NT2/D1 (cell line): ENCODE data around the gene C12orf57.
A peak's percentile ranks its signal among the peaks of the same experiment; 100 is the strongest.

ENCODE experiments used
- DNase-seq: peaks from one replicate; pipeline ENCODE4 v3.0.0-alpha.2; 2011; ENCODE audit warnings: low read depth, low spot score
- H3K27me3 ChIP-seq: 2 replicates; pipeline ENCODE4 v1.6.0; 2011; ENCODE audit warnings: mild to moderate bottlenecking; ENCODE audit not compliant: insufficient read length, insufficient read depth
- H3K36me3 ChIP-seq: 2 replicates; pipeline ENCODE4 v1.6.1; 2011; ENCODE audit warnings: mild to moderate bottlenecking, low read length, mixed read lengths; ENCODE audit not compliant: insufficient read depth, insufficient read length
- H3K4me1 ChIP-seq: 2 replicates; pipeline ENCODE4 v1.5.1; 2011; ENCODE audit not compliant: insufficient read depth, insufficient read length
- H3K4me3 ChIP-seq: 2 replicates; pipeline ENCODE4 v1.5.1; 2011; ENCODE audit warnings: low read depth; ENCODE audit not compliant: insufficient read length
- H3K9ac ChIP-seq: 2 replicates; pipeline ENCODE4 v1.6.0; 2011; ENCODE audit warnings: low read depth; ENCODE audit not compliant: insufficient read length
- H3K9me3 ChIP-seq: 2 replicates; pipeline ENCODE4 v1.5.1; 2011; ENCODE audit warnings: mild to moderate bottlenecking, low read length; ENCODE audit not compliant: insufficient read depth
- SUZ12 ChIP-seq: IDR thresholded peaks from 2 replicates; pipeline ENCODE4 v1.6.1; 2011; ENCODE audit not compliant: insufficient read length, insufficient read depth; ENCODE audit errors: extremely low read depth
- YY1 ChIP-seq: IDR thresholded peaks from 2 replicates; pipeline ENCODE4 v1.6.1; 2011; ENCODE audit not compliant: insufficient read length, insufficient read depth
- ZNF274 ChIP-seq: IDR thresholded peaks from 2 replicates; pipeline ENCODE4 v1.6.1; 2011; ENCODE audit warnings: mild to moderate bottlenecking, low read depth, low read length

C12orf57 gene, protein sequence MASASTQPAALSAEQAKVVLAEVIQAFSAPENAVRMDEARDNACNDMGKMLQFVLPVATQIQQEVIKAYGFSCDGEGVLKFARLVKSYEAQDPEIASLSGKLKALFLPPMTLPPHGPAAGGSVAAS

DNA sequence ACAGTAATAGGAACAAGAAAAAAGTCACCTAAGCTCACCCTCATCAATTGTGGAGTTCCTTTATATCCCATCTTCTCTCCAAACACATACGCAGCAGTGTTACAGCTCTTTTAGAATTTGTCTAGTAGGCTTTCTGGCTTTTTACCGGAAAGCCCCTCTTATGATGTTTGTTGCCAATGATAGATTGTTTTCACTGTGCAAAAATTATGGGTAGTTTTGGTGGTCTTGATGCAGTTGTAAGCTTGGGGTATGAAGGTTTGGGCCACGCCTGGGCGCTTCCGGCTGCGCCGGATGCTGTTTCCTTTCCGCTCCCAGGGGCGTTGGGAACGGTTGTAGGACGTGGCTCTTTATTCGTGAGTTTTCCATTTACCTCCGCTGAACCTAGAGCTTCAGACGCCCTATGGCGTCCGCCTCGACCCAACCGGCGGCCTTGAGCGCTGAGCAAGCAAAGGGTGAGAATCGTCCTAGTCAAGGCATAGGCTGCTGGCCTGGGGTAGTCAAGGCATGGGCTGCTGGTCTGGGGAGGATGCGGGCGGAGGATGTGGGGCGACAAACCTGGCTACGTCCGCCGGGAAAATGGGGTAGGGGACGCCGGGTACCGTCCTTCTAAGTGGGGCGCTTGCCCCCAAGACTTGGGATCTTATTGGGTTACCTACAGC lies at the start of gene C12orf57, which contains the start of gene RNU7-1:
C12orf57 (plus strand) TSS at position 301 of the 659 bp plus-strand sequence; CDS start at position 401, 100 bp downstream.
RNU7-1 (plus strand) TSS at position 95 of the 659 bp plus-strand sequence.
- H3K9me3 ChIP-seq = no peaks in the 10 kb centered on the region
- H3K27me3 ChIP-seq = no peaks in the 10 kb centered on the region
- TF ChIP-seq SUZ12 (no peak), YY1 (peak; percentile 50), ZNF274 (no peak)
- H3K4me1 ChIP-seq = peaks cover 26% of the 10 kb centered on the region
- peaks cover 58% of the 10 kb centered on the region for H3K36me3 ChIP-seq
- H3K9ac ChIP-seq = peak within 1 kb of the TSS; percentile 100
- peak within 1 kb of the TSS; percentile 97 for H3K4me3 ChIP-seq
- DNase-seq = peak; percentile 99

DNA sequence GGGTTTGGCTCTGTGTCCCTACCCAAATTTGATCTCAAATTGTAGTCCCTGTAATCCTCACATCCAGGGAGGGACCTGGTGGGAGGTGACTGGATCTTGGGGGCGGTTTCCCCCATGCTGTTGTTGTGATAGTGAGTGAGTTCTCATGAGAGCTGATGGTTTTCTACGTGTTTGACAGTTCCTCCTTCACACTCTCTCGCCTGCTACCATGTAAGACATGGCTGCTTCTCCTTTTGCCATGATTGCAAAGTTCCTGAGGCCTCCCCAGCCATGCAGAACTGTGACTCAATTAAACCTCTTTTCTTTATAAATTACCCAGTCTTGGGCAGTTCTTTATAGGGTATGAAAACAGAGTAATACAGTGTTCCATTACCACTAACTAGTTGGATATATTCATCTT lies 49.5 kb upstream of the C12orf57 start:
- DNase-seq = no peak
- H3K36me3 ChIP-seq = no peaks in the 10 kb centered on the region
- no peak overlapping the region for H3K4me3 ChIP-seq
- H3K9me3 ChIP-seq = no peaks in the 10 kb centered on the region
- no peak for TF ChIP-seq SUZ12
- TF ChIP-seq ZNF274 = no peak
- no peak for TF ChIP-seq YY1
- no peak overlapping the region for H3K9ac ChIP-seq
- no peaks in the 10 kb centered on the region for H3K27me3 ChIP-seq
- no peaks in the 10 kb centered on the region for H3K4me1 ChIP-seq

DNA sequence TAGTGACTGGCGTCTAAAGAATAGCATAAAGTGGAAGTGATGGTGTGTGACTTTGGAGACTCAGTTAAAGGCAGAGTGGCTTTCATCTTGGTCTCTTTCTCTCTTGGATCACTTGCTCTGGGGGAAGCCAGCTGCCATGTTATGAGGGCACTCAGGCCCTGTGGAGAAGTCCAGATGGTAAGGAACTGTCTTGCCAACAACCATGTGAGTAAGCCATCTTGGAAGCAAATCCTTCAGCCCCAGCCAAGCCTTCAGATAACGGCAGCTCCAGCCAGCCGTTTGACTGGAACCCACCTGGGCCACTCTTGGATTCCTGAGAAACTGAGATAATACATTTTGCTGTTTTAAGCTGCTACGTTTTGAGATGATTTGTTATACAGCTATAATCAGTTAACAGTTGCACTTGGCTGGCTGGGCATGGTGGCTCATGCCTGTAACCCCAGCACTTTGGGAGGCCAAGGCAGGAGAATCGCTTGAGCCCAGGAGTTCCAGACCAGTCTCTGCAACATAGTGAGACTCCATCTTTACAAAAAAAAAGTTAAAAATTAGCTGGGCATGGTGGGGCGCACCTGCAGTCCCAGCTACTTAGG lies 46.9 kb upstream of the C12orf57 start:
- DNase-seq = no peak
- H3K4me1 ChIP-seq = no peaks in the 10 kb centered on the region
- H3K36me3 ChIP-seq = no peaks in the 10 kb centered on the region
- no peaks in the 10 kb centered on the region for H3K9me3 ChIP-seq
- H3K4me3 ChIP-seq = no peak overlapping the region
- H3K9ac ChIP-seq = no peak overlapping the region
- H3K27me3 ChIP-seq = no peaks in the 10 kb centered on the region
- TF ChIP-seq YY1 (no peak), SUZ12 (no peak), ZNF274 (no peak)

DNA sequence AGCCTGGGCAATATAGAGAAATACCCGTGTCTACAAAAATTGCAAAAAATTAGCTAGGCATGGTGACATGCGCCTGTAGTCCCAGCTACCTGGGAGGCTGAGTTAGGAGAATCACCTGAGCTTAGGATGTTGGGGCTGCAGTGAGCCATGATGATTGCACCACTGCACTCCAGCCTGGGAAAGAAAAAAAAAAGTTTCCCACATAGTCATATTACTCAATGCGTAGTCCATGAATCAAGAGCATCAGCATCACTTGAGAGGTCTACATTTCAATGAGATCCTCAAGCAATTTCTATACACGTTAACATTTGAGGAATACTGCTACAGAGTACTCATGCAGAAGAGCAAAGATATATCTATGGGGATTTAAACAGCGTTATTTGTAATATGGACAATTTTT lies 44.4 kb upstream of the C12orf57 start:
- peaks cover 5% of the 10 kb centered on the region for H3K4me1 ChIP-seq
- no peaks in the 10 kb centered on the region for H3K9me3 ChIP-seq
- no peak for DNase-seq
- TF ChIP-seq ZNF274 (no peak), YY1 (no peak), SUZ12 (no peak)
- no peaks in the 10 kb centered on the region for H3K27me3 ChIP-seq
- no peak overlapping the region for H3K9ac ChIP-seq
- H3K4me3 ChIP-seq = no peak overlapping the region
- no peaks in the 10 kb centered on the region for H3K36me3 ChIP-seq

DNA sequence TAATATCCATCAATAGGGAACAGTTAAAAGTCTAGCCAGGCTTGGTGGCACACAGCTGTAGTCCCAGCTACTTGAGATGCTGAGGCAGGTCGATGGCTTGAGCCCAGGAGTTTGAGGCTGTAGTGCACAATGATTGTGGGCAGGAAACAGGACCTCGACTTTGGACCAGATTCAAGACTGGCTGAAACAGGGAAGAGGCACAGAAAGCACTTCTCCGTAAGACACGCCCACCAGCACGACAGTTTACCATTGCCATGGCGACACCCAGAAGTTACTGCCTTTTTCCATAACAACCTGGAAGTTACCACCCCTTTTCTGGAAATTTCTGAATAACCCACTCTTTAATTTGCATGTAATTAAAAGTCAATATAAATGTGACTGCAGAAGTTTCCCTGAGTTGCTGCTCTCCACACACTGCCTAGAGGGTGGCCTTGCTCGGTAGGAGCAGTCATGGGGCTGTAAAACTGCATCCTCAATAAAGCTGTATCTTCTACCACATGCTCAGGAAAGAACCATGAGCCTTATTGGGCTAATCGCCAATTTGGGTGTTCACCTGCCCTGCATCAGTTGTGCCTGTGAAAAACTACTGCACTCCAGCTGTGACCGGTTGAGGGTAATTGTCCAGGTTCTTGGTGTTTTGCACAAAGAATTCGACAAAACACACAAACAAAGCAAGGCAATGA lies 43.8 kb upstream of the C12orf57 start:
- no peak overlapping the region for H3K4me3 ChIP-seq
- DNase-seq = no peak
- H3K27me3 ChIP-seq = no peaks in the 10 kb centered on the region
- no peaks in the 10 kb centered on the region for H3K9me3 ChIP-seq
- H3K4me1 ChIP-seq = peaks cover 5% of the 10 kb centered on the region
- H3K36me3 ChIP-seq = no peaks in the 10 kb centered on the region
- H3K9ac ChIP-seq = no peak overlapping the region
- TF ChIP-seq YY1 (no peak), ZNF274 (no peak), SUZ12 (no peak)

DNA sequence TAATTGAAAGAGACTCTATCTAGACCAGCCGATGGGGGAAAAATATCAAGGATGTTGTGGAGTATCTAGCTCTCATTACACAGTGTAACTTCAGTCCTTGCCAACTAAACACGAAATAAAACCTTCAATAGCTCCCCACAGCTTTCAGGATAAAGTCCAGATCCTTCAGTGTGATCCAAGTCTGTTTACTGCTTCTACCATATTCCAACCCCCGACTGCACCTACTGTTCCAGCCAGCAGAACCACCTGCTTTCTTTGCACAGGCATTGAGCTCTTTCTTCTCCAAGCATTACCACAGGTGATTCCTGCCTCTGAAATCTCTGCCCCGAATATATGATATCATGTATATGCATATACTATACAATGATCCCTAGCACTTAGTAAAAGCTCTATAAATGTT lies 41.4 kb upstream of the C12orf57 start:
- H3K4me1 ChIP-seq = peaks cover 10% of the 10 kb centered on the region
- DNase-seq = no peak

DNA sequence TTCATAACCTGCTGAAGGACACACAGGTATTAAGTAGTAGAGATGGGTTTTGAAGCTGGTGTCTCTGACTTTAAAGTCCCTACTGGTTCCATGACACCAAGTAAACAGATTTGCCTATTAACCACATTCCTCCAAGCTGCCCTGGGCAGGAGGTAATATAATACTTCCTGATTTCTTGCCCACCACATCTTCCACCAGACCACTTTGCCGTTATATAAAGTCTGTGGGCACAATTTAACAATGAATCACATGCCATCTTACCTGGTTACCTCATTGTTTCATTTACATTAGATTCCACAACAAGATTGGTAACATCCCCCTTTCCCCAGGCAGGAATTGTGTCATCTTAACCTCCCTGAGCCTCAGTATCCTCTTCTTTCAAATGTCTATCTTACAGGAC lies 40.1 kb upstream of the C12orf57 start:
- Histone ChIP-seq H3K4me1 (peaks cover 10% of the 10 kb centered on the region), H3K4me3 (no peak overlapping the region), H3K9me3 (no peaks in the 10 kb centered on the region), H3K27me3 (peaks cover 14% of the 10 kb centered on the region), H3K36me3 (peaks cover 5% of the 10 kb centered on the region), H3K9ac (no peak overlapping the region)
- no peak for DNase-seq
- TF ChIP-seq SUZ12 = no peak
- TF ChIP-seq YY1 = no peak
- no peak for TF ChIP-seq ZNF274

More for the DNA sequence above, 41.4 kb upstream of the C12orf57 start:
- TF ChIP-seq ZNF274 (no peak), YY1 (no peak), SUZ12 (no peak)
- Histone ChIP-seq H3K9ac (no peak overlapping the region), H3K9me3 (no peaks in the 10 kb centered on the region), H3K36me3 (peaks cover 5% of the 10 kb centered on the region), H3K27me3 (peaks cover 14% of the 10 kb centered on the region), H3K4me3 (no peak overlapping the region)
